A673 (cell line): ENCODE measurements around the gene PDE6D. TPM values are rescaled to one million over a fixed set of nuclear protein-coding genes. Genes with fewer than 3 reads are reported as not detected.

Source experiments
- BruUV-seq: library from RNA; stranded (reverse); fragments of 400-500 nt; replicated peaks from 2 replicates; lab custom pipeline; 2021; lab: Mats Ljungman, UMichigan
- CTCF ChIA-PET: fragments of 300-600 bp; sonication (Branson Sonifier 250); formaldehyde crosslinking; loops from one replicate; lab custom pipeline; 2022; ENCODE audit warnings: antibody characterized with exemption; lab: Charles Lee
- POLR2A ChIA-PET: fragments of 300-600 bp; sonication (Branson Sonifier 250); formaldehyde crosslinking; loops from one replicate; lab custom pipeline; 2022; ENCODE audit warnings: antibody characterized with exemption; ENCODE audit not compliant: low non-redundant PET; lab: Charles Lee
- DNase-seq: peaks from one replicate; pipeline ENCODE4 v3.0.0-alpha.2; 2015; ENCODE audit warnings: low spot score
- H3K27ac ChIP-seq: fragments of 200-600 bp; sonication (generic); 2 replicates; pipeline ENCODE4 v1.5.1; 2016; ENCODE audit warnings: mixed run types, low read depth, mild to moderate bottlenecking, mixed read lengths, antibody characterized with exemption, low read length; ENCODE audit not compliant: poor library complexity, severe bottlenecking
- H3K27me3 ChIP-seq: fragments of 200-600 bp; sonication (generic); replicated peaks from 2 replicates; pipeline ENCODE4 v1.6.1; 2017; ENCODE audit warnings: mixed run types, low read depth, mild to moderate bottlenecking, mixed read lengths, antibody characterized with exemption, low read length; ENCODE audit not compliant: insufficient read depth, poor library complexity
- H3K36me3 ChIP-seq: fragments of 200-600 bp; sonication (generic); 2 replicates; pipeline ENCODE4 v1.6.1; 2016; ENCODE audit warnings: mixed run types, mild to moderate bottlenecking, mixed read lengths, antibody characterized with exemption, low read length; ENCODE audit not compliant: insufficient read depth, poor library complexity, severe bottlenecking
- H3K4me1 ChIP-seq: fragments of 200-600 bp; sonication (generic); 2 replicates; pipeline ENCODE4 v1.6.1; 2017; ENCODE audit warnings: mixed run types, mild to moderate bottlenecking, mixed read lengths, antibody characterized with exemption, low read length; ENCODE audit not compliant: insufficient read depth, poor library complexity, severe bottlenecking
- H3K4me3 ChIP-seq: fragments of 200-600 bp; sonication (generic); 2 replicates; pipeline ENCODE4 v1.5.1; 2016; ENCODE audit warnings: low read depth, mixed run types, mild to moderate bottlenecking, mixed read lengths, low read length; ENCODE audit not compliant: poor library complexity, severe bottlenecking
- H3K9me3 ChIP-seq: fragments of 200-600 bp; sonication (generic); 2 replicates; pipeline ENCODE4 v1.6.1; 2016; ENCODE audit warnings: mixed run types, low read depth, mild to moderate bottlenecking, mixed read lengths, antibody characterized with exemption, low read length; ENCODE audit not compliant: poor library complexity, severe bottlenecking
- EZH2 ChIP-seq: fragments of 200-600 bp; sonication (generic); IDR thresholded peaks from 2 replicates; pipeline ENCODE4 v1.6.1; 2017; ENCODE audit warnings: borderline replicate concordance, low read depth, mild to moderate bottlenecking, mixed read lengths, antibody characterized with exemption, low read length; ENCODE audit not compliant: poor library complexity, severe bottlenecking
- intact Hi-C: fragments of 100-400 bp; cut with micrococcal nuclease; formaldehyde crosslinking; loops from one replicate; pipeline ENCODE4 v1.10.0; 2022; ENCODE audit not compliant: unreplicated experiment
- total RNA-seq: library from RNA; stranded (reverse); gene quantifications from 2 replicates; pipeline ENCODE4 v1.2.3, GENCODE V29; 2021
- TF ChIP-seq, protein P1 (sequence below): fragments of 300-800, 200-600 bp; sonication (generic); conservative IDR thresholded peaks from 2 replicates; pipeline ENCODE4 v1.5.1; 2017; ENCODE audit warnings: low read depth, mild to moderate bottlenecking, antibody characterized with exemption, low read length, moderate library complexity, mixed read lengths

The PDE6D gene
- total RNA-seq, 1 experiment from 2014 or later: 19.7 TPM

- peaks cover 22% of the 10 kb centered on the region for H3K4me1 ChIP-seq
- no peaks in the 10 kb centered on the region for H3K9me3 ChIP-seq
- H3K27me3 ChIP-seq: no peaks in the 10 kb centered on the region
- DNase-seq: no peak
- peak overlapping the region; percentile 100 for H3K4me3 ChIP-seq
- TF ChIP-seq EZH2: no peak
- TF ChIP-seq, protein P1, sequence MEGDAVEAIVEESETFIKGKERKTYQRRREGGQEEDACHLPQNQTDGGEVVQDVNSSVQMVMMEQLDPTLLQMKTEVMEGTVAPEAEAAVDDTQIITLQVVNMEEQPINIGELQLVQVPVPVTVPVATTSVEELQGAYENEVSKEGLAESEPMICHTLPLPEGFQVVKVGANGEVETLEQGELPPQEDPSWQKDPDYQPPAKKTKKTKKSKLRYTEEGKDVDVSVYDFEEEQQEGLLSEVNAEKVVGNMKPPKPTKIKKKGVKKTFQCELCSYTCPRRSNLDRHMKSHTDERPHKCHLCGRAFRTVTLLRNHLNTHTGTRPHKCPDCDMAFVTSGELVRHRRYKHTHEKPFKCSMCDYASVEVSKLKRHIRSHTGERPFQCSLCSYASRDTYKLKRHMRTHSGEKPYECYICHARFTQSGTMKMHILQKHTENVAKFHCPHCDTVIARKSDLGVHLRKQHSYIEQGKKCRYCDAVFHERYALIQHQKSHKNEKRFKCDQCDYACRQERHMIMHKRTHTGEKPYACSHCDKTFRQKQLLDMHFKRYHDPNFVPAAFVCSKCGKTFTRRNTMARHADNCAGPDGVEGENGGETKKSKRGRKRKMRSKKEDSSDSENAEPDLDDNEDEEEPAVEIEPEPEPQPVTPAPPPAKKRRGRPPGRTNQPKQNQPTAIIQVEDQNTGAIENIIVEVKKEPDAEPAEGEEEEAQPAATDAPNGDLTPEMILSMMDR: no peak
- POLR2A ChIA-PET: no interaction called here
- peaks cover 37% of the 10 kb centered on the region for H3K36me3 ChIP-seq
- BruUV-seq: no TSS peak
- intact Hi-C loops: loop anchor here (2.0 kb wide), 1 partner anchor 95 kb away; no protein-coding TSS in a partner anchor
- H3K27ac ChIP-seq: peak overlapping the region; percentile 97
- CTCF ChIA-PET: interaction anchor here (0.6 kb wide), 2 partner anchors 12 to 15 kb away, joined by 3 to 4 read pairs; no protein-coding TSS in a partner anchor
Measured at GRCh38 chr2:231709636-231709980, 71.5 kb downstream of the PDE6D start.

- intact Hi-C loops: loop anchor here (2.0 kb wide), 1 partner anchor 94 kb away; no protein-coding TSS in a partner anchor
- Histone ChIP-seq H3K27me3 (no peaks in the 10 kb centered on the region), H3K4me1 (peaks cover 22% of the 10 kb centered on the region), H3K9me3 (no peaks in the 10 kb centered on the region), H3K36me3 (peaks cover 33% of the 10 kb centered on the region), H3K27ac (peak overlapping the region; percentile 97), H3K4me3 (peak overlapping the region; percentile 100)
- BruUV-seq: TSS peak; percentile 32
- peak; percentile 60 for DNase-seq
- TF ChIP-seq, protein P1: 0 out of 2 replicates have a peak, but pooled peaks have one; percentile 12
- no peak for TF ChIP-seq EZH2
- ChIA-PET POLR2A (interaction anchor here (0.7 kb wide), 1 partner anchor 9 kb away, joined by 3 read pairs; no protein-coding TSS in a partner anchor), CTCF (no interaction called here)
Measured at GRCh38 chr2:231708773-231709635, 72.1 kb downstream of the PDE6D start.

DNA sequence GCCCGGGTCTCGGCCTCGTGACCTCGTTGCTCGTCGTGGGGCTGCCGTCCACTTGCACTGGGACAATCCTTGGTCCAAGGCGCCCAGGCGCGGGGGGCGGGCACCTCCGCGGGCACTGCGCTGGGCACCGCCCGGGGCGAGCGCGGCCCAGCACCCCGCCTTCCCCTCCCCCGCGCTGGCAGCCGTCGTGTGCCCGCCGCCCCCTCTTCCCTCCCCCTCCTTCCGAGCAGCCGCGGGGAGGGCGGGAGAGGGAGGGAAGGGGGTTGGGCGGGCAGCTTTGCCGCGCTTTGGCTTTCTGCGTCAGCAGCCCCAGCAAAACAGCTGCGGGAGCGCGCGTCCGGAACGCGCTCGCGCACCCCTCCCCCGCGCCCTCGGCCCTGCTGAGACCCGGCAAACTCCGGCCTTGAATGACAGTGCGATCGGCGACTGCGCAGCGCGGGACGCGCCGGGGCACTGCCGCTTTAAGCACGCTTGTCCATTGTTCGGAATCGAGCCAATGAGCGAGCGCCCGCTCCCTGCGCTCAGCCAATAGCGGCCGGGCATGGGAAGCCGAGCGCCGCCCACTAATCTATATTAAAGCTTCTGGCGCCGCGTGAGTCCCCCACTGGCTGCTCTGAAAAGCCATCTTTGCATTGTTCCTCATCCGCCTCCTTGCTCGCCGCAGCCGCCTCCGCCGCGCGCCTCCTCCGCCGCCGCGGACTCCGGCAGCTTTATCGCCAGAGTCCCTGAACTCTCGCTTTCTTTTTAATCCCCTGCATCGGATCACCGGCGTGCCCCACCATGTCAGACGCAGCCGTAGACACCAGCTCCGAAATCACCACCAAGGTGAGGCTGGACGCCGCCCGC is 72.9 kb downstream of the PDE6D start, which contains the start of gene PTMA:
Gene PTMA (plus strand): TSS at position 599 of the 846 bp plus-strand sequence. CDS start 182 bp downstream, at position 781.
- H3K9me3 ChIP-seq: no peaks in the 10 kb centered on the region
- intact Hi-C loops: loop anchor here (1.0 to 2.0 kb wide), 2 partner anchors 46 to 93 kb away; no protein-coding TSS in a partner anchor
- peak within 1 kb of the TSS; percentile 100 for H3K4me3 ChIP-seq
- H3K27ac ChIP-seq: peak within 1 kb of the TSS; percentile 97
- ChIA-PET CTCF (no interaction called here), POLR2A (interaction anchor here (0.5 to 0.7 kb wide), 5 partner anchors 8 to 197 kb away, joined by 3 to 6 read pairs (median 3); no protein-coding TSS in a partner anchor)
- H3K27me3 ChIP-seq: no peaks in the 10 kb centered on the region
- TF ChIP-seq, protein P1: no peak
- TF ChIP-seq EZH2: no peak
- H3K4me1 ChIP-seq: peaks cover 17% of the 10 kb centered on the region
- no TSS peak for BruUV-seq
- H3K36me3 ChIP-seq: peaks cover 26% of the 10 kb centered on the region
- peak; percentile 99 for DNase-seq
